Left hindlimb (tissue), 1 donor: Measurements from ENCODE around the gene SRPX2.

Experiments used
- DNase-seq: peaks from one replicate; pipeline ENCODE4 v3.0.0-alpha.2; 2018

Gene SRPX2

GRCh38 chrX:100643956-100644860, at the start of gene SRPX2:
SRPX2 (plus strand) TSS chrX:100644199; CDS start chrX:100646323, 2,124 bp downstream.
- peak; percentile 62 for DNase-seq

- no peak for DNase-seq
Measured at GRCh38 chrX:100596601-100597000, 47.4 kb upstream of the SRPX2 start.

GRCh38 chrX:100599456-100599855, 44.5 kb upstream of the SRPX2 start:
- DNase-seq, result no peak

GRCh38 chrX:100600340-100600739, 43.7 kb upstream of the SRPX2 start:
- no peak for DNase-seq

- DNase-seq, result no peak
Measured at GRCh38 chrX:100600758-100601157, 43.2 kb upstream of the SRPX2 start.

GRCh38 chrX:100606753-100607152, 37.2 kb upstream of the SRPX2 start:
- DNase-seq, result no peak

GRCh38 chrX:100609591-100609990, 34.4 kb upstream of the SRPX2 start:
- no peak for DNase-seq

GRCh38 chrX:100611951-100612350, 32.0 kb upstream of the SRPX2 start:
- DNase-seq, result no peak

- DNase-seq, result no peak
Measured at GRCh38 chrX:100615005-100615404, 29.0 kb upstream of the SRPX2 start.

- DNase-seq, result peak; percentile 34
Measured at GRCh38 chrX:100623001-100623400, 21.0 kb upstream of the SRPX2 start.

- no peak for DNase-seq
Measured at GRCh38 chrX:100625985-100626491, 18.0 kb upstream of the SRPX2 start.

GRCh38 chrX:100635040-100635439, 9.0 kb upstream of the SRPX2 start:
- no peak for DNase-seq

GRCh38 chrX:100635989-100636320, 8.0 kb upstream of the SRPX2 start:
- DNase-seq, result no peak

- DNase-seq, result peak; percentile 89
Measured at GRCh38 chrX:100636321-100636991, 7.5 kb upstream of the SRPX2 start, which contains the start of gene TSPAN6. TSPAN6 (minus strand) TSS chrX:100636806; CDS start chrX:100636694, 112 bp downstream.

- DNase-seq, result no peak
Measured at GRCh38 chrX:100642290-100642689, 1.7 kb upstream of the SRPX2 start.

- no peak for DNase-seq
Measured at GRCh38 chrX:100643212-100643611, 787 bp upstream of the SRPX2 start.

- DNase-seq, result no peak
Measured at GRCh38 chrX:100645106-100645505, 1.1 kb downstream of the SRPX2 start.

GRCh38 chrX:100647095-100647494, 3.1 kb downstream of the SRPX2 start:
- peak; percentile 64 for DNase-seq

- no peak for DNase-seq
Measured at GRCh38 chrX:100647739-100648138, 3.7 kb downstream of the SRPX2 start.

- DNase-seq, result peak; percentile 62
Measured at GRCh38 chrX:100648458-100649417, 4.7 kb downstream of the SRPX2 start.

GRCh38 chrX:100649550-100650356, 5.8 kb downstream of the SRPX2 start:
- peak; percentile 76 for DNase-seq

GRCh38 chrX:100650841-100651240, 6.8 kb downstream of the SRPX2 start:
- DNase-seq, result no peak
